IPS-NIHi7 (cell line): ENCODE measurements around the gene NR4A3.
"Not testable (repeated sequence)": the region's sequence is repeated elsewhere in the genome, so short reads cannot be mapped to it uniquely, and the experiment has no call there.

Experiments
- DNase-seq: peaks from one replicate; pipeline ENCODE4 v3.0.0; 2012; ENCODE audit warnings: mixed read lengths; ENCODE audit errors: extremely low spot score

The NR4A3 gene

GRCh38 chr9:99833735-99834134 lies 12.1 kb downstream of the NR4A3 start:
- no peak for DNase-seq

GRCh38 chr9:99834474-99834873 lies 12.8 kb downstream of the NR4A3 start:
- DNase-seq, result no peak

- DNase-seq, result no peak
Observed at GRCh38 chr9:99835142-99835541, 13.5 kb downstream of the NR4A3 start.

- no peak for DNase-seq
Observed at GRCh38 chr9:99835581-99835980, 13.9 kb downstream of the NR4A3 start.

- no peak for DNase-seq
Observed at GRCh38 chr9:99840072-99840471, 18.4 kb downstream of the NR4A3 start.

GRCh38 chr9:99845063-99845462 lies 23.4 kb downstream of the NR4A3 start:
- no peak for DNase-seq

GRCh38 chr9:99848447-99848846 lies 26.8 kb downstream of the NR4A3 start:
- DNase-seq, result no peak

- DNase-seq, result no peak
Observed at GRCh38 chr9:99850736-99851499, 29.2 kb downstream of the NR4A3 start.

GRCh38 chr9:99851500-99851822 lies 29.8 kb downstream of the NR4A3 start:
- DNase-seq, result no peak

GRCh38 chr9:99852617-99853016 lies 30.9 kb downstream of the NR4A3 start:
- no peak for DNase-seq

GRCh38 chr9:99855467-99856176 lies 33.9 kb downstream of the NR4A3 start:
- peak; percentile 21 for DNase-seq

- not testable (repeated sequence) for DNase-seq
Observed at GRCh38 chr9:99857576-99857975, 35.9 kb downstream of the NR4A3 start.

GRCh38 chr9:99858087-99858486 lies 36.4 kb downstream of the NR4A3 start:
- DNase-seq, result no peak

GRCh38 chr9:99859243-99859980 lies 37.7 kb downstream of the NR4A3 start:
- DNase-seq, result peak; percentile 22

- DNase-seq, result no peak
Observed at GRCh38 chr9:99860266-99860665, 38.6 kb downstream of the NR4A3 start.

GRCh38 chr9:99863955-99864354 lies 42.3 kb downstream of the NR4A3 start:
- DNase-seq, result no peak

GRCh38 chr9:99866398-99866797 lies 44.7 kb downstream of the NR4A3 start:
- no peak for DNase-seq

- DNase-seq, result no peak
Observed at GRCh38 chr9:99867536-99867935, 45.9 kb downstream of the NR4A3 start.

- no peak for DNase-seq
Observed at GRCh38 chr9:99867968-99868367, 46.3 kb downstream of the NR4A3 start.

- DNase-seq, result no peak
Observed at GRCh38 chr9:99868845-99869244, 47.2 kb downstream of the NR4A3 start.

GRCh38 chr9:99870126-99870525 lies 48.4 kb downstream of the NR4A3 start:
- DNase-seq, result no peak

- DNase-seq, result no peak
Observed at GRCh38 chr9:99873531-99873930, 51.8 kb downstream of the NR4A3 start.
